Colonic mucosa (tissue), 4 donors: ENCODE data around the gene KIF15. TPM values are rescaled to one million over a fixed set of nuclear protein-coding genes. Genes with fewer than 3 reads are reported as not detected.

Experiments
- DNase-seq: peaks from one replicate; pipeline ENCODE4 v3.0.0-alpha.2; 2020
- H3K27ac ChIP-seq: fragments of 200-600 bp; one replicate; pipeline ENCODE4 v1.8.0; 2021
- H3K27me3 ChIP-seq: fragments of 200-600 bp; one replicate; pipeline ENCODE4 v1.8.0; 2021
- H3K36me3 ChIP-seq: fragments of 200-600 bp; one replicate; pipeline ENCODE4 v1.8.0; 2021
- H3K4me1 ChIP-seq: fragments of 200-600 bp; one replicate; pipeline ENCODE4 v1.8.0; 2021; ENCODE audit warnings: mild to moderate bottlenecking
- H3K4me3 ChIP-seq: fragments of 200-600 bp; one replicate; pipeline ENCODE4 v1.8.0; 2021
- H3K9ac ChIP-seq, 2 donors: one replicate each; pipeline ENCODE4 v1.7.0; 2013; ENCODE audit warnings: control low read depth in 2 of 2, low read depth in 2 of 2, low read length in 2 of 2
- H3K9me3 ChIP-seq: fragments of 200-600 bp; one replicate; pipeline ENCODE4 v1.8.0; 2021
- CTCF ChIP-seq: fragments of 200-600 bp; IDR thresholded peaks from one replicate; pipeline ENCODE4 v1.8.0; 2022; ENCODE audit warnings: antibody characterized with exemption, mild to moderate bottlenecking
- intact Hi-C: fragments of 100-400 bp; cut with DNase I; formaldehyde crosslinking; loops from one replicate; pipeline ENCODE4 v1.14.1; 2022
- total RNA-seq, 2 donors: library from RNA; stranded (reverse); fragmentation: NEBNext Ultra II Directional in 1 of 2; extraction: Animal tissue kit (Norgen Biotek cat#: 25700) in 1 of 2; gene quantifications; one replicate each; pipeline ENCODE4 v1.2.1, GENCODE V29; 2021
- donor health status: healthy.
- donor health status: DM: no; HTN: no; CAD: no.
- donor health status: DM: no; HTN: no; CAD: no.

Gene KIF15
- total RNA-seq, 2 donors from 2014 or later, result 5.9 to 21.3 TPM

DNA sequence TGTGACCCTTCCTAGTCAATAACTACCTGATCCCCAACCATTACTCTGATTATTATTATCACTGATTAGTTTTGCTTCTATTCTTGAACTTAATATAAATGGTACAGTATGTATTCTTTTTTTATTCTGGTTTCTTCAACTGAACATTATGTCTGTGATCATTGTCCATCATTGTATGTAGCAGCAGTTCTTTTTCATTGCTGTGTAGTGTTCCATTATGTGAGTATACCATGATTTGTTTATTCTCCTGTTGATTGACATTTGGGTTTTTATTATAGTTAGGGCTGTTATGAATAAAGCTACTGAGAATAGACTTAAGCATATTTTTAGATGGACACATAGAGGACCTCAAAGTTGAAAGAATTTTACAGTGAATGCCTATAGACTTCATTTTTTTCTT lies 2.7 kb downstream of the KIF15 start:
- H3K27ac ChIP-seq, result no peak overlapping the region
- intact Hi-C loops, result no loop called here
- no peak overlapping the region for H3K9ac ChIP-seq
- H3K9me3 ChIP-seq, result no peaks in the 10 kb centered on the region
- no peak for TF ChIP-seq CTCF
- DNase-seq, result no peak
- H3K4me3 ChIP-seq, result no peak overlapping the region
- H3K27me3 ChIP-seq, result no peaks in the 10 kb centered on the region
- no peaks in the 10 kb centered on the region for H3K4me1 ChIP-seq
- no peaks in the 10 kb centered on the region for H3K36me3 ChIP-seq

DNA sequence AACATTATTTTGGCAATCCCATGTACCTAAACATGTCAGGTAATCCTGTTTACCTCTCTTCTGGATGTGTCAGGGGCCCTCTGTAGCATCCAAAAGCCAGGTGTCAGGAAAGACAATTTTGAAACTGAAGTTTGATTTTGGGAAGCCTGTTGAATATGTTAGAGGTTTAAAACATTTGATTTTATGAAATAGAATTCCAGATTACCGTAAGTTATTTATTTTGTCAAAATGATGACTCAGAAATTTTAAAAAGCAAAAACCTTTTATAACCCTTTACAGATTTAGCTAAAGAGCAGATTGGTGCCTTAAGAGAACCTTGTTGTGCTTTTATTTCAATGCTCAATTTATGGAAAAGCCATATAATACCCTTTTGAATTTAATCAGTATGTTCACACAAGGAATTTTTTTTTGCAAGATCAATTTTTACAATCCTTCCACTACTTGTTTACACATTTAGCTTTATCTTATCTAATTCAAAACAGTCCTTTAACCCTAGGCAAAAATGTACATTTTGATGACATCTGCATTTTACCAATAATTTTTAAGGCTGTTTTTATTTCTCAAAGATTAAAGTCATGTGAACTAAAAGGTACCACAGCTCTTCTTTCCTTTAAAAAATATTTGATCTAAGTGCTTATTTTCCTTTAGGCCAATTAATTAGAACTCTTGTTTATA lies 10.0 kb downstream of the KIF15 start:
- no peaks in the 10 kb centered on the region for H3K4me1 ChIP-seq
- no peak overlapping the region for H3K4me3 ChIP-seq
- no peak for TF ChIP-seq CTCF
- H3K9me3 ChIP-seq, result no peaks in the 10 kb centered on the region
- no peak overlapping the region for H3K27ac ChIP-seq
- DNase-seq, result no peak
- no peaks in the 10 kb centered on the region for H3K27me3 ChIP-seq
- no peaks in the 10 kb centered on the region for H3K36me3 ChIP-seq
- intact Hi-C loops, result no loop called here
- H3K9ac ChIP-seq, result no peak overlapping the region

DNA sequence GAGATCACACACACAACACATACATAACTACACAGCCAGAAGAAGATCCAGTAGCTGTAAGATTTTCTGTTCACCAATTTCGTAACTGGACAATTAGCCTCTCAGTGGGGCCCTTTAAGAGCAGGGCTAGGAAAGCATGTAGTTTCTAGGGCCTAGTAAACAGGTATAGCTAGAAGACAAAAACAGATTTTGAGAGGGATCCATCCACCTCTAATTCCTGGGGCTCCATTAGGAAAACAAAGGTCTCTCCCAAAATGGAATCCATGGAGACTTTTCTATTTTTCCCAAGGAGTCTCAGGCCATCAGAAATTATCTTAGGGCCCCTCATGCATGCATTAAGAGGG lies 10.5 kb downstream of the KIF15 start:
- Histone ChIP-seq H3K27me3 (no peaks in the 10 kb centered on the region), H3K9ac (no peak overlapping the region), H3K4me1 (no peaks in the 10 kb centered on the region), H3K36me3 (no peaks in the 10 kb centered on the region), H3K9me3 (no peaks in the 10 kb centered on the region), H3K4me3 (no peak overlapping the region), H3K27ac (no peak overlapping the region)
- no peak for TF ChIP-seq CTCF
- intact Hi-C loops, result no loop called here
- no peak for DNase-seq

DNA sequence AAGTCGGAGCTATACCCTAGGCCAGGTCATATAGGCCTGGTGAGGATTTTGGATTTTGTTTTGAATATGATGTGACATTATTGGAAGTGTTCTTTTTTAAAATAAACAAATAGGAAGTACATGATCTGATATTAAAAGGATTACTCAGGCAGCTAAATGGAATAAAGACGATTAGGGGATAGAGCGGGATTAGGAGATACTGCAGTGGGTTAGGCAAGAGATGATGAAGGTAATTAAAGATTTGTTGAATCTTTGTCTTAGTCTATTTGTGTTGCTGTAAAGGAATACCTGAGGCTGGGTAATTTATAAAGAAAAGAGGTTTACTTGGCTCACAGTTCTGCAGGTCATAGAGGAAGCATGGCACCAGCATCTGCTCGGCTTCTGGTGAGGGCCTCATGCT lies 21.3 kb downstream of the KIF15 start:
- Histone ChIP-seq H3K27ac (no peak overlapping the region), H3K27me3 (no peaks in the 10 kb centered on the region), H3K4me3 (no peak overlapping the region), H3K36me3 (no peaks in the 10 kb centered on the region), H3K4me1 (no peaks in the 10 kb centered on the region), H3K9me3 (no peaks in the 10 kb centered on the region), H3K9ac (no peak overlapping the region)
- no peak for DNase-seq
- TF ChIP-seq CTCF, result no peak
- intact Hi-C loops, result no loop called here

DNA sequence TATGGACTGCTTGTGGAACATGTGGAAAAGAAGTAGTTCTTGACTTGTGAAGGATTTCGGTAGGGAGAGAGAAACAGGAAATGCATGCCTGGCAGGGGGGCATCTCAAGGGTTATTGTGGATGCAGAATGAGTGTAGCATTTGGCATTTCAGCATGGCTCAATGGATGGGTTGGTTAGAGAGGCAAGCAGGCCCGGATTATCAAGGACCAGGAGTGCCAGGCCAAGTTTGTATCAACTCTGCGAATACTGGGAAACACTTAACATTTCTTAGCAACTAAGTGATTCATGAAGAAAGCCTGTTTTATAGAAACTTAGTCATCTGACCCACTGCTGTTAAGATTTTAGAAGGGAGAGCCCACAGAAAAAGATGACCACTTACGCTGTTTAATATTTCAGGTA lies 33.6 kb downstream of the KIF15 start:
- Histone ChIP-seq H3K27me3 (no peaks in the 10 kb centered on the region), H3K36me3 (no peaks in the 10 kb centered on the region), H3K4me3 (no peak overlapping the region), H3K9me3 (no peaks in the 10 kb centered on the region), H3K9ac (no peak overlapping the region), H3K4me1 (no peaks in the 10 kb centered on the region), H3K27ac (no peak overlapping the region)
- DNase-seq, result no peak
- TF ChIP-seq CTCF, result no peak
- intact Hi-C loops, result no loop called here

DNA sequence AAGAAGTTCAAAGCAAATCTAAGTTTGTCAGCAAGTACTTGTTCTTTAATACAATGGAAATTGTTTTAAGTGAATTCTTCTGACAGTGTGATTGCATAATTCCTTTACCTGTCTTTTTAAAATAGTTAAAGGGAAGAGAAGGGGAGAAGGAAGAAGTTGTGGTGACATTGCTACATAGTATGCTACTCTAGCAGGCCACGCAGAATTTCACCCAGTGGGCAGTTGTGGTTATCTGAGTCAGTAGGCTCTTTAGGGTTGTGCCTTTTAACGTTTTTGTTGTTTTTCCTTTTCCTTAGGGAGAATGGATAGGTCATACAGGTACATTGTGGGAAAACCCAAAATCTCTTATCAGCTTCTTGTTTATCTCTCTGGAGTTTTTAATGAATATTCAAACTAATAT lies 40.4 kb downstream of the KIF15 start:
- Histone ChIP-seq H3K27ac (no peak overlapping the region), H3K9me3 (no peaks in the 10 kb centered on the region), H3K9ac (no peak overlapping the region), H3K4me1 (no peaks in the 10 kb centered on the region), H3K36me3 (no peaks in the 10 kb centered on the region), H3K4me3 (no peak overlapping the region), H3K27me3 (no peaks in the 10 kb centered on the region)
- DNase-seq, result no peak
- TF ChIP-seq CTCF, result no peak
- intact Hi-C loops, result no loop called here
